Measurements from ENCODE around the gene ACAN. TPM values are rescaled to one million over a fixed set of nuclear protein-coding genes. Genes with fewer than 3 reads are reported as not detected.

The ACAN gene
- total RNA-seq, 2 donors from 2014 or later = 0.16 TPM; not detected in 1

DNA sequence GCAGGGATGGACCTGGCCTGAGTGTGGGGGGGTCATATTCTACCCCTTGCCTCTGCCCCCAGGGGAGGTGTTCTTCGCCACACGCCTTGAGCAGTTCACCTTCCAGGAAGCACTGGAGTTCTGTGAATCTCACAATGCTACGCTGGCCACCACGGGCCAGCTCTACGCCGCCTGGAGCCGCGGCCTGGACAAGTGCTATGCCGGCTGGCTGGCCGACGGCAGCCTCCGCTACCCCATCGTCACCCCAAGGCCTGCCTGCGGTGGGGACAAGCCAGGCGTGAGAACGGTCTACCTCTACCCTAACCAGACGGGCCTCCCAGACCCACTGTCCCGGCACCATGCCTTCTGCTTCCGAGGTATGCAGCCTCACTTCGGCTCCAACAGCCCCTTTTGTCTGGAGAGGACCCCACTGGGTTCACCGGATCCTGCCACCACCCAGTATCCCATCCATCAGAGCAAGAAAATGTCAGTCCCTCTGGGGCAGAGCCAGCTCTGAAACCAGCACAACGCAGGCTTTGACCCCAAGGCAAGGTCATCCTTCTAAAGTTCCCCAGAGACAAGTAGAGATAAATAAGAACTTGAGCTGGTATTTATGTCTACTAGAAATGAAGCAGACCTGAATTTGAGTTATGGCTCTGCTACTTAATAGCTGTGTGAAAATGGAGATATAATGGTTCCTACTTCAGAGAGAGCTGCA is 46.3 kb downstream of the ACAN start:
- no peaks in the 10 kb centered on the region for H3K27me3 ChIP-seq
- H3K4me1 ChIP-seq = no peaks in the 10 kb centered on the region
- H3K36me3 ChIP-seq = no peaks in the 10 kb centered on the region
- TF ChIP-seq CTCF (IDR thresholded peaks at IDR 0.05) = no peak
- H3K27ac ChIP-seq = no peak overlapping the region
- no peak overlapping the region for H3K4me3 ChIP-seq
- no peaks in the 10 kb centered on the region for H3K9me3 ChIP-seq
- no peak for DNase-seq (ENCODE audit: low spot score)

DNA sequence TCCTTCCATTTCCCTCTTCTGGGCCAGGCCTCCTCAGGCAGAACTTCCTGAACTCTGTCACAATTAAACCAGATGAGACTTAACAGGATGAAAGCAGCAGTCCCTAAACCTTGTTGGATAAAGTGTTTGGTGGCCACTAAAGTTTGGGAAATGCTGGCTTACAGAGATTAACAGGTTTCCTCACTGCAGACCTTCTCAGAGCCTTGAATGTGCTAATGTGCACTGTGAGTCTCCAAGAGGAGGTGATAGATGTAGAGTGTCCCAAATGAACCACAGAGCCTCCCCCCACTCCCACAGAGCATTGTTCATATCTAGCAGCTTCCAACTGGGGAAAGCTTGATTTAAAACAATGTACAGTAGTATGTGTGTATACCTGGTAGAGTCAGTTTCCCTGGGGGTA is 49.2 kb downstream of the ACAN start:
- Histone ChIP-seq H3K4me3 (no peak overlapping the region), H3K27me3 (no peaks in the 10 kb centered on the region), H3K9me3 (no peaks in the 10 kb centered on the region), H3K36me3 (no peaks in the 10 kb centered on the region), H3K4me1 (no peaks in the 10 kb centered on the region), H3K27ac (no peak overlapping the region)
- DNase-seq (ENCODE audit: low spot score) = no peak
- no peak for TF ChIP-seq CTCF (IDR thresholded peaks at IDR 0.05)

DNA sequence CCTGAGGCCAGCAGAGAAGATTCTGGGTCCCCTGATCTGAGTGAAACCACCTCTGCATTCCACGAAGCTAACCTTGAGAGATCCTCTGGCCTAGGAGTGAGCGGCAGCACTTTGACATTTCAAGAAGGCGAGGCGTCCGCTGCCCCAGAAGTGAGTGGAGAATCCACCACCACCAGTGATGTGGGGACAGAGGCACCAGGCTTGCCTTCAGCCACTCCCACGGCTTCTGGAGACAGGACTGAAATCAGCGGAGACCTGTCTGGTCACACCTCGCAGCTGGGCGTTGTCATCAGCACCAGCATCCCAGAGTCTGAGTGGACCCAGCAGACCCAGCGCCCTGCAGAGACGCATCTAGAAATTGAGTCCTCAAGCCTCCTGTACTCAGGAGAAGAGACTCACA is 55.7 kb downstream of the ACAN start:
- Histone ChIP-seq H3K36me3 (no peaks in the 10 kb centered on the region), H3K9me3 (no peaks in the 10 kb centered on the region), H3K27me3 (no peaks in the 10 kb centered on the region), H3K27ac (no peak overlapping the region), H3K4me3 (no peak overlapping the region), H3K4me1 (no peaks in the 10 kb centered on the region)
- no peak for DNase-seq (ENCODE audit: low spot score)
- no peak for TF ChIP-seq CTCF (IDR thresholded peaks at IDR 0.05)

GRCh38 chr15:88859550-88859949 is 56.3 kb downstream of the ACAN start:
- Histone ChIP-seq H3K9me3 (no peaks in the 10 kb centered on the region), H3K4me3 (no peak overlapping the region), H3K27ac (no peak overlapping the region), H3K27me3 (no peaks in the 10 kb centered on the region), H3K36me3 (no peaks in the 10 kb centered on the region), H3K4me1 (no peaks in the 10 kb centered on the region)
- DNase-seq (ENCODE audit: low spot score) = no peak
- no peak for TF ChIP-seq CTCF (IDR thresholded peaks at IDR 0.05)

GRCh38 chr15:88860212-88860611 is 57.0 kb downstream of the ACAN start:
- Histone ChIP-seq H3K27ac (no peak overlapping the region), H3K36me3 (no peaks in the 10 kb centered on the region), H3K9me3 (no peaks in the 10 kb centered on the region), H3K4me3 (no peak overlapping the region), H3K27me3 (no peaks in the 10 kb centered on the region), H3K4me1 (no peaks in the 10 kb centered on the region)
- no peak for TF ChIP-seq CTCF (IDR thresholded peaks at IDR 0.05)
- no peak for DNase-seq (ENCODE audit: low spot score)

DNA sequence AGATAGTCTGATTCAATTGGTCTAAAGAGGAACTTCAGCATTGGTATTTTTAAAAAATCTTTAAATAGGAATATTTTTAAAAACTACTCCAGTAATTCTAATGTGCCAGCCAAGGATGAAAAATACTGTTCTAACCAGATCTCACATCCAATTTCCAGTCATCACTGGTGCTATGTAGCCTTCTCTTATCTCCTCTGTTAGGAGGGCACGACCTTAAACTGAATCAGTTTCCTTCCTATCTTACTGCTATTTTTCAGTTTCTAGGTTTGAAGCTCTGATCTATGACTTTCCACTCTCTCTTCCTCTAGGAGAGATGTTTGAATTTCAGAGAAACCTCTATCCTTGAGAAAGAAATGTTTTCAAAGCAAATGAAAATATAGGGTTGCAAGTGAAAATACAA is 60.2 kb downstream of the ACAN start:
- Histone ChIP-seq H3K4me1 (no peaks in the 10 kb centered on the region), H3K27me3 (no peaks in the 10 kb centered on the region), H3K36me3 (no peaks in the 10 kb centered on the region), H3K4me3 (no peak overlapping the region), H3K9me3 (no peaks in the 10 kb centered on the region), H3K27ac (no peak overlapping the region)
- TF ChIP-seq CTCF (IDR thresholded peaks at IDR 0.05) = no peak
- DNase-seq (ENCODE audit: low spot score) = no peak

All from right atrium auricular region (tissue), 2 donors.